Measurements from ENCODE around the gene ANXA3. TPM values are rescaled to one million over a fixed set of nuclear protein-coding genes. Genes with fewer than 3 reads are reported as not detected.

The ANXA3 gene
- total RNA-seq, 3 donors from 2014 or later: 1.0 TPM; not detected in 2

DNA sequence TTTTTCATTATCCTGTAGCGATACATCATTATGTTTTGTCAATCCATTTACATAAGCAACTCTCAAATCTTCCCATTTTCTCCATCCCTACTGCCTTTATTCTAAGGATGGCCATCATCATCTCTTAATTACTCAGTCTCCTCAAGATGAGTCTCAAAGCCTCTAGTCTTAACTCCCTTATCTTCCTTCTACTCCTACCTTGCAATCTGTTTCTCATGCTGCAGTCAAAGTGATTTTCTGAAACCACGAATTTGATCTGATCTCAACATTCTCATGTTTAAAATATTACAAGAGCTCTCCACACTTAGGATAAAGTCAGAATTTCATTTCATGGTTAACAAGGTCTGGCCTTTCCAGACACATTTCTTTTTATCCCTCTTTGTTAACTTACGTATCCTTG, 51.8 kb downstream of the ANXA3 start:
- Mint-ChIP-seq H3K9me3 (no peaks in the 10 kb centered on the region), H3K36me3 (ENCODE audit: insufficient read depth) (no peaks in the 10 kb centered on the region), H3K27me3 (ENCODE audit: low read depth) (peaks cover 18% of the 10 kb centered on the region), H3K4me1 (ENCODE audit: low read depth) (no peaks in the 10 kb centered on the region), H3K4me3 (no peak overlapping the region)
- ATAC-seq (no peak), DNase-seq (no peak)

- H3K4me1 Mint-ChIP-seq (ENCODE audit: low read depth): peaks cover 3% of the 10 kb centered on the region
- no peaks in the 10 kb centered on the region for H3K36me3 Mint-ChIP-seq (ENCODE audit: insufficient read depth)
- ATAC-seq (no peak), DNase-seq (no peak)
- H3K9me3 Mint-ChIP-seq: no peaks in the 10 kb centered on the region
- H3K27me3 Mint-ChIP-seq (ENCODE audit: low read depth): peaks cover 18% of the 10 kb centered on the region
- H3K4me3 Mint-ChIP-seq: no peak overlapping the region
Measured at GRCh38 chr4:78604988-78605387, 53.4 kb downstream of the ANXA3 start.

GRCh38 chr4:78606035-78606434, 54.5 kb downstream of the ANXA3 start:
- ATAC-seq (no peak), DNase-seq (no peak)
- Mint-ChIP-seq H3K4me1 (ENCODE audit: low read depth) (peaks cover 12% of the 10 kb centered on the region), H3K4me3 (no peak overlapping the region), H3K36me3 (ENCODE audit: insufficient read depth) (no peaks in the 10 kb centered on the region), H3K27me3 (ENCODE audit: low read depth) (peaks cover 14% of the 10 kb centered on the region), H3K9me3 (no peaks in the 10 kb centered on the region)

GRCh38 chr4:78606530-78607095, 55.0 kb downstream of the ANXA3 start:
- H3K27me3 Mint-ChIP-seq (ENCODE audit: low read depth): peaks cover 13% of the 10 kb centered on the region
- H3K36me3 Mint-ChIP-seq (ENCODE audit: insufficient read depth): no peaks in the 10 kb centered on the region
- DNase-seq: no peak
- peaks cover 16% of the 10 kb centered on the region for H3K4me1 Mint-ChIP-seq (ENCODE audit: low read depth)
- no peak overlapping the region for H3K4me3 Mint-ChIP-seq
- ATAC-seq: peak in 1 of 2 donors; percentile 18
- H3K9me3 Mint-ChIP-seq: no peaks in the 10 kb centered on the region

- H3K36me3 Mint-ChIP-seq (ENCODE audit: insufficient read depth): no peaks in the 10 kb centered on the region
Measured at GRCh38 chr4:78608684-78609083, 57.1 kb downstream of the ANXA3 start.

DNA sequence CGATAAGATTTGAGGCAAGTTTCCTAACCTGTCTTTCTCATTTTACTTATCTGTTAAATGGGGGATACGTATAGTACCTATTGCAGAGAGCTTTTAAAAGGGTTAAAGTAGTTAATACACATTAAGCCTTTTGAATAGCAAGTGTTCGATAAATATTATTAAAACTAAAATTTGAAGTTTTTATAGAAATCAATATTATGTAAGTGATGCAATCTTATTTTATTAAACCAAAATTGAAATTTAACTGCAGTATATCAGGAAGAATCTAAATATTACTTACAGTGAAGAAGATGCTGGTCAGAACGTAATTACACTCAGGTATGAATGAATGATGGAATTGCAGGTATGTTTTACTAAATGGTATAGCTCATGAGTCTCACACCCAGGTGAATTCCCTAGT, 58.0 kb downstream of the ANXA3 start:
- no peaks in the 10 kb centered on the region for H3K27me3 Mint-ChIP-seq (ENCODE audit: low read depth)
- ATAC-seq: no peak
- H3K36me3 Mint-ChIP-seq (ENCODE audit: insufficient read depth): no peaks in the 10 kb centered on the region

More at GRCh38 chr4:78608684-78609083, 57.1 kb downstream of the ANXA3 start:
- H3K4me1 Mint-ChIP-seq (ENCODE audit: low read depth): peaks cover 32% of the 10 kb centered on the region
- no peak for DNase-seq
- H3K9me3 Mint-ChIP-seq: no peaks in the 10 kb centered on the region
- H3K27me3 Mint-ChIP-seq (ENCODE audit: low read depth): peaks cover 2% of the 10 kb centered on the region
- no peak overlapping the region for H3K4me3 Mint-ChIP-seq
- no peak for ATAC-seq

DNA sequence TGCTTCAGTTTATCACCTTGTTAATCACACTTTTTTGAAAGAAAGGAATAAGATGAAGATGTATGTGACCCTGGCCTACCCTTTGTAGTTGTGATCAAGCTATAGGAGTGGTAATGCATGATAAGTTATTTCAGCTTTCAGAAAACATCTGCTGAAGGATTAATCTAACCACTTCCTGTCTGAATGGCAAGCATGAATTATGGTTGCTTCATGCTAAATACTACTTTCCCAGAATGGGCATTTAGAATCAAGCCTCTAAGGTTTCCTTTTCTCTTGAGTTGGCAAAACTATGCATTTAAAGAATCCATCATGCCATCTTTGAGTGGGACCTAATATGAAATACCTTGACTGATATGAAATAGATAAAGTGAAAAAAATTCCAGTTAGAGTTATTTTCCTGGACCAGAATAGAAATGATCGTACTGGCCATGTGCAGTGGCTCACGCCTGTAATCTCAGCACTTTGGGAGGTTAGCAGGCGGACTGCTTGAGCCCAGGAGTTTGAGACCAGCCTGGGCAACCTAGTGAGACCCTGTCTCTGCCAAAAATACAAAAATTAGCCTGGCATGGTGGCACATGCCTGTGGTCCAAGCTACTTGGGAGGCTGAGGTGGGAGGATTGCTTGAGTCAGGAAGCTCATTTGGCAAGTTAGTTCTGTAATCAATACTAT, 59.1 kb downstream of the ANXA3 start:
- peaks cover 38% of the 10 kb centered on the region for H3K4me1 Mint-ChIP-seq (ENCODE audit: low read depth)
- ATAC-seq (peak in 1 of 2 donors; percentile 37), DNase-seq (no peak)
- H3K4me3 Mint-ChIP-seq: no peak overlapping the region
- H3K9me3 Mint-ChIP-seq: no peaks in the 10 kb centered on the region
- no peaks in the 10 kb centered on the region for H3K27me3 Mint-ChIP-seq (ENCODE audit: low read depth)
- H3K36me3 Mint-ChIP-seq (ENCODE audit: insufficient read depth): no peaks in the 10 kb centered on the region

More for the DNA sequence above, 58.0 kb downstream of the ANXA3 start:
- no peaks in the 10 kb centered on the region for H3K9me3 Mint-ChIP-seq
- no peak overlapping the region for H3K4me3 Mint-ChIP-seq
- DNase-seq: no peak
- H3K4me1 Mint-ChIP-seq (ENCODE audit: low read depth): peaks cover 38% of the 10 kb centered on the region

DNA sequence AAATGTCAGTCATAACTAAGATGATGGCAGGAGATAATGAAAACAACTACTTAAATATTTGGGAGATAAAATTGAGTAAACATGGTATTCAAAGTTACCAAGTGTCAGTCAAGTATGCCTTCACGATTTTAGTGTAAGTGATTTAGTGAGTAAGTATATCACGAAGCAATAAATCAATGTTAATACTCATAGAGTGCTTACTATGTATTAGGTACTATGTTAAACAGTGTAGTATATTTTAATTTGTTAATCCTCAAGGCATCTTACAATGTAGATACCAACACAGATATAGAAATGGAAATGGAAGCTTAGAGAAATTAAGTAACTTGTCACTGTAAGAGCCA, 59.6 kb downstream of the ANXA3 start:
- no peak for ATAC-seq
- peaks cover 38% of the 10 kb centered on the region for H3K4me1 Mint-ChIP-seq (ENCODE audit: low read depth)
- no peaks in the 10 kb centered on the region for H3K27me3 Mint-ChIP-seq (ENCODE audit: low read depth)

DNA sequence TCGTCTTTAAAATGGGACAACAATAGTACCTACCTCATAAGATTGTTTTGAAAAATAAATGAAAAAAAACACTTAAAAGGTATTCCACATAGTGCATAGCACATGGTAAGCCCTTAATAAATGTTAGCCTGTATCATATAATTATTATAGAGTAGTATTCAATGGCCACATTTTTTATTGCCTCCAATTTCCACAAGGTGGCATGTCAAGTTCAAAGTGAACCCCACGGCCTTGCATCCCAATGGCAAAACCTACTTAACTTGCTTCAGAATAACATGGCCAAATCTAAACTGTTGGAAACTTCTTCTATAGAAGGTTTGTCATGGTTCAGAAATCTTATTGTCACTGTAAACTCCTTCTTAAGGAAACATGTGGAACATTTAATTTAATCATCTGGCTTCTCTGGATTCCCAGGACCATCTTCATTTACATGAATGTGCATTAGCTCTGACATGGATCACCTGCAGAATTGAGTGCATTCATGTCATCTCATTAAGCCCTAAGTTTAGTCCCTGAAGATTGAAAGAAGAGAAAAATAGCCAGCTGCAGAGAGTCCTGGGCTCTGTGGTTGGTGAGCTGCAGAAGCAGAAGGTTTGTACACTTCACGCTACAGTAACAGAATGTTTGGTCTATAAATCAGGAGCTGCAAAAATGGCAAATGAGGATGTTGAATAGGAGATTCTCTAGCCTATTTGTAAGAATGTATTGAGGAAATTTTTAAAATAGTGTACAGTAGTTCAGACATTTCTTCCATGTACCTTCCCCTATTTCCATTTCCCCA, 61.0 kb downstream of the ANXA3 start:
- H3K36me3 Mint-ChIP-seq (ENCODE audit: insufficient read depth): no peaks in the 10 kb centered on the region
- peaks cover 38% of the 10 kb centered on the region for H3K4me1 Mint-ChIP-seq (ENCODE audit: low read depth)
- H3K27me3 Mint-ChIP-seq (ENCODE audit: low read depth): no peaks in the 10 kb centered on the region
- H3K4me3 Mint-ChIP-seq: no peak overlapping the region
- no peak for ATAC-seq
- no peak for DNase-seq
- H3K9me3 Mint-ChIP-seq: no peaks in the 10 kb centered on the region

More for the DNA sequence above, 59.6 kb downstream of the ANXA3 start:
- no peak for DNase-seq
- H3K36me3 Mint-ChIP-seq (ENCODE audit: insufficient read depth): no peaks in the 10 kb centered on the region
- no peaks in the 10 kb centered on the region for H3K9me3 Mint-ChIP-seq
- no peak overlapping the region for H3K4me3 Mint-ChIP-seq

- DNase-seq: no peak
- H3K4me3 Mint-ChIP-seq: no peak overlapping the region
Measured at GRCh38 chr4:78613522-78614321, 62.2 kb downstream of the ANXA3 start.

GRCh38 chr4:78616046-78616498, 64.5 kb downstream of the ANXA3 start:
- no peaks in the 10 kb centered on the region for H3K9me3 Mint-ChIP-seq
- no peaks in the 10 kb centered on the region for H3K27me3 Mint-ChIP-seq (ENCODE audit: low read depth)
- ATAC-seq (no peak), DNase-seq (no peak)
- no peak overlapping the region for H3K4me3 Mint-ChIP-seq
- H3K4me1 Mint-ChIP-seq (ENCODE audit: low read depth): peaks cover 26% of the 10 kb centered on the region
- no peaks in the 10 kb centered on the region for H3K36me3 Mint-ChIP-seq (ENCODE audit: insufficient read depth)

More at GRCh38 chr4:78613522-78614321, 62.2 kb downstream of the ANXA3 start:
- peak; percentile 51 to 65 for ATAC-seq
- Mint-ChIP-seq H3K27me3 (ENCODE audit: low read depth) (no peaks in the 10 kb centered on the region), H3K4me1 (ENCODE audit: low read depth) (peaks cover 38% of the 10 kb centered on the region), H3K9me3 (no peaks in the 10 kb centered on the region), H3K36me3 (ENCODE audit: insufficient read depth) (no peaks in the 10 kb centered on the region)

DNA sequence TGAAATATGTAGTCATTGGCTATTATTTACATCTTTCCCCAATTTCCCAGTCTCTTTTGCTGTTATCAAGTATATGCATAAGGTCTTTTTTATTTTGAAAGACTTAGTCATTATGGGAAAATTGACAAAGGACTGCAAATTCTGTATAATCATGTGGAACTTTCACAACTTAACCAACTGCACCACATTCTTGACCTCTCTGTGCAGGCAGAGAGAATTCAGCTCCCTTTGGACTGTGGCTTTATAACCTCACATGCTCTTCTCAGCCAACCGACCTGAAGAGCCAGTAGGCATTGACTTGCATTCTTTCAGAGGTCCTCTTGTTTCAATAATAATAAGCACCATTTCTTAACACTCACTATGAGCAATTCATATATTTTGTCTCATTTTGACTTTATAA, 66.9 kb downstream of the ANXA3 start:
- H3K27me3 Mint-ChIP-seq (ENCODE audit: low read depth): no peaks in the 10 kb centered on the region
- no peaks in the 10 kb centered on the region for H3K9me3 Mint-ChIP-seq
- H3K4me1 Mint-ChIP-seq (ENCODE audit: low read depth): peaks cover 9% of the 10 kb centered on the region
- no peaks in the 10 kb centered on the region for H3K36me3 Mint-ChIP-seq (ENCODE audit: insufficient read depth)
- H3K4me3 Mint-ChIP-seq: no peak overlapping the region
- ATAC-seq (no peak), DNase-seq (no peak)

- Mint-ChIP-seq H3K9me3 (no peaks in the 10 kb centered on the region), H3K27me3 (ENCODE audit: low read depth) (no peaks in the 10 kb centered on the region), H3K4me3 (no peak overlapping the region), H3K36me3 (ENCODE audit: insufficient read depth) (no peaks in the 10 kb centered on the region), H3K4me1 (ENCODE audit: low read depth) (peaks cover 3% of the 10 kb centered on the region)
- no peak for ATAC-seq
- DNase-seq: no peak
Measured at GRCh38 chr4:78621395-78621794, 69.8 kb downstream of the ANXA3 start.

All from activated T-cell treated with anti-CD3 and anti-CD28 coated beads, Interleukin-2, amount 50 U/mL, for 4 hours (primary cell).